HG02938 (cell line): ENCODE data around the gene DLST.

Experiments used
- ATAC-seq: cut with Tn5 transposase; IDR thresholded peaks from one replicate; pipeline ENCODE4 v1.9.1; 2021; ENCODE audit warnings: mild to moderate bottlenecking, moderate library complexity; ENCODE audit not compliant: unreplicated experiment

DLST gene

DNA sequence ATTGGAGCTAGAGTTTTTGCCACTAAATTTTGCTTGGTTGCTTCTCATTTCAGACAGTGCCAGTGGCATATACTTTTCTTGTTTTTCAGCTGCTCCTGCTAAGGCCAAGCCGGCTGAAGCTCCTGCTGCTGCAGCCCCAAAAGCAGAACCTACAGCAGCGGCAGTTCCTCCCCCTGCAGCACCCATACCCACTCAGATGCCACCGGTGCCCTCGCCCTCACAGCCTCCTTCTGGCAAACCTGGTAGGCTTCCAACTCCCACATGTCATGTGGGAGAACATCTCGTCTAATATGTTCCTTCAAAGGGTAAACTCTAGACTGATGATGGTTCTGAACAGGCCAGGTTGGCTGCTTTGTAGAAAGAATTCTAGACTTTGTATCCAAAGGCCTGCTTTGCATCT lies 11.0 kb downstream of the DLST start:
- ATAC-seq: no peak

DNA sequence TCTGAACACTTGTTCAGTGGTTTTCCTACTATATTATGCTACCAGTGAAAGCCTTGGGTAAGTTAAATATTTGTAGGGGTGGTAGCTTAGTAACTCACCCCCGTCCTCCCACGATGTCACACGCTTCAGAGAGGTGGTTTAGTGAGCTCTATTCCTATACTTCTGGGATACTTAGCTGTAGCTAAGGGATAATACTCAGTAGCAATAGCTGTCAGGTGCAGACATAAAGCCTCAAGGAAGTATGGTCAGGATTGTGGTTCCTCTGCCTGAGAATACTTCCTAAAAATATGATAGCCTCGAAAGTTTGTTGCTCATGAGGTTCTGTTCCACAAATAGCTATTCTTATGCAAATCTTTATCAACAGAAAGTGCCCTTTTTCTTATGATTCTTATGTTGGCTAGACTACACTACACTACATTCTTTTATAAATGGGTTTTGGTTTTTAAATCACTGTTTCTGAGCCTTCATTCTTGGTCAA lies 11.9 kb downstream of the DLST start:
- peak; percentile 60 for ATAC-seq

GRCh38 chr14:74896400-74896799 lies 14.7 kb downstream of the DLST start:
- ATAC-seq: no peak

DNA sequence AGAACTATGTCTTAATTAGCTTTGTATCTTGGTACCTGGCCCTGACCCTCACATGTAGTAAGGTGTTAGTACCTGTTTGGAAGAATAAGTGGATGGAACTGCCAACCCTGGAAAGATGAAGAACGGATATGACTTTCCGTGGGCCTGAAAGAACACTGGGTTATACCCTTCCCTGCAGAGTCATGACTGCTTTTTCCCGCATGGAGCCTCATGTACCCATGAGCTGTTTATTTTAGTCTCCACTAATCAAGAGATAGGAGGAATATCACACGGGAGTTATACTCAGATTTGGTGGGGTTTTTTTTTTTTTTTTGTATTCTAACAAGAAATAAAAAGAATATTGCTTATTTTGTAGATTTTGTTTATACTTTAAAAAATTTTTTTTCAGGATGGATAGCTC lies 15.9 kb downstream of the DLST start:
- ATAC-seq: no peak

DNA sequence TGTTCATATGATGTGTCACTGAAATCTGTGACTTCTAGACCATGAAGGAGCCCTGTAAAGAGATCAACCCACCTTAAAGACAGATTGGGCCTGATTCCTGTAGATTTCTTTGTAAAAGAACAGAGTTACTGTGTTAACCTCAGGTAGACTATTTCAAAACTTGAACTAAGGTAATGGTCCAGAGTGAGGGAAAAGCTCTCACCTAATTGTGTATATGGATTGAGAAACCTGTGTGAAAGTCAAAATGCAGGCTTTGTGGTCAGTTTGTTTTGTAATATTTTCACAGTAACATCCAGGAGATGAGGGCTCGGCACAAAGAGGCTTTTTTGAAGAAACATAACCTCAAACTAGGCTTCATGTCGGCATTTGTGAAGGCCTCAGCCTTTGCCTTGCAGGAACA lies 16.4 kb downstream of the DLST start:
- no peak for ATAC-seq

GRCh38 chr14:74898694-74899093 lies 17.0 kb downstream of the DLST start:
- ATAC-seq: no peak

DNA sequence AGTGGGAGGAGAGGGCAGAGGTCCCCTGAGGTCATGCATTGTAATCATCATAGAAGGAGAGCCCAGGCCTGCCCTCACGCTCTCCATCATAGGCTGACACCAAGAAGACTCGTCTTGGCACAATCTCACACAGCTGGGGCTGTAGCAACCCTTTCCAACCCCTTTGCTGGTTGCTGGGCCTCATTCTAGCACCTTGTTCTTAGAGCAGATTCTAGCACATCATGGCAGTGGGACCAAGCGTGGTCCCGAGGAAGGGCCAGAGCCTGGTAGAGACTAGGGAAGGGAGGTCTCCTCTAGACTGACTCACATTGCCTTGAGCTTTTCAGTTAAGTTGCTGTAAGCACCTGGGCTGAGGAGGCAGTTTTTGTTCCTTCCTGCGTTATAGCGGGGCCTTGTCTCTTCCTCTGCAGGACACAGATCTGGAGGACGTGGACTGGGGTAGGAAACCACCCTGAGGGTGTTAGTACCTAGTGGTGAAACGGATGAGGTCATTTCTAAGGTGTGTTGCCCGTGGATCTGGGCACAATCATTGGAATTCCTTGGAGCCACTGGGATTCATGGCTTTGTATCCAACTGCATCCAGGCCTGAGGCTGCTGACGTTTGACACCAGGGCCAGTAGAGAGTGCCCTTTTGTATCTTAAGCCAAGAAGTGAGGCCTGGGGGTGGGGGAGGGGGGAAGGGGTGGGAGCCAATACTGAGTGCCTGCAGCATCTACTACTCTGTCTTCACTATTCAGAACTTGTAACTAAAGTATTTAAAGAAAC lies 21.4 kb downstream of the DLST start:
- ATAC-seq: no peak

DNA sequence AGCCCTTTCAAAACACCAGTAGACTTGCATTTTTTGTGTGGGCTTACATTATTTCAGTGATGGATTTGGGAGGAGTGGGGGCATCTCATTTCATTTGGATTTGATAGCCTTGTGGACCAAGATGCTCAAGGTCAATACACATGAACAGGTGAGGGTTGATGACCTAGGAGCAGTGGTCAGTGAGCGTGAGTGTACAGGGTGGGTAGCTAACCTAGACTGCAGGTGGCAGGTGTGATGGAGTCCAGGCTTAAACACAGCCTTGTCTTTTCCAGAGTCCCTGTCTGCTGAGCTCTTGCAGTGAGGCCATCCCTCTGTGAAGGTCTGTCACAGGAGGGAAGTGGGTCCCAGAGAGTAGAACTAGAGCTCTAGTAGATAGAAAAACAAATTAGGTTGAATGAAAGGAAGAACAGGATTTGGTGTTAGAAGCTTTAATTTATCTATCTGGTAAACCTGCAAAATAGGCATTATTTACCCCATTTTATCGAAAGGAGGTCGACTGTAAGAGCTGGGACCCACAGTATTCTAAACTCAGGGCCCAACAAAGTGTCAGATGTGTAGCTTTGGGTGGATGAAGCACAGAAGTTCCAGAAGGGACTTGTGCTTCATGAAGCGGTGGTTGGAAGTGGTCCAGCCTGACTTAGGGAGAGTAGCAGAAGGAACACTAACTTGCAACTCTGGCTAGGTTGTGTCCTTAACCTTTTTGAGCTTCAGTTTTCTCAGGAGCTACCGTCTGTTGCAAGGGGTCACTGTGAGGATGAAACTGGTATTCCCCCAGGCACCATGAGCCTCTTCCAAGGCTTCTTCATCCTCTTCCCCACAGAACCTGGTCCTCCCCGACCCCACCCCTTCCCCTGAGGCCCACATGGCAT lies 23.2 kb downstream of the DLST start:
- no peak for ATAC-seq

DNA sequence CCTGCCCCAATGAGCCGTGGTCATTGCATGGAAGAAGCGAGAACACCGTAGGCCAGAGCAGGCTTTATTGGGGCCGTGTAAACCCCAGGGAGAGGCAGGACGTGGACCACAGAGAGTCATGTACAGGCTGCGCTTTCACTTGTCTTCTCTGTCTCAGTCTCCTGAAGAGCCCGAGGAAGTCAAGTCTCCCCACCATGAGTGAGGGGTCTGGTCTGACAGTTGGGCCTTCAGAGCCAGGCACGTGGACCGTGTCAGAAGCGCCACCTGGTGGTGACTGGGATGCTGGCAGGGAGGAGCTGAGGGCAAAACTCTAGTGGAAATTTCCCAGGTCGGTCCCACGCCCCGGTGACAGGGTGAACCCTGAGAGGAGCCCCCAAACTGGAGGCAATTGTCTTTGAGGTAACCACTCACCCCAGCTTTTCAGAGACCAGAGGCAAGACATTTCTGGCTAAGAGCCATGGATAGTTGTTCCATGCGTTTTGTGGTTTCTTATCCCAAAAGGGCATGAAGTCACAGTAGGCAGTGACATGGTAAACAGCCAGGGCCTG lies 24.0 kb downstream of the DLST start:
- no peak for ATAC-seq

DNA sequence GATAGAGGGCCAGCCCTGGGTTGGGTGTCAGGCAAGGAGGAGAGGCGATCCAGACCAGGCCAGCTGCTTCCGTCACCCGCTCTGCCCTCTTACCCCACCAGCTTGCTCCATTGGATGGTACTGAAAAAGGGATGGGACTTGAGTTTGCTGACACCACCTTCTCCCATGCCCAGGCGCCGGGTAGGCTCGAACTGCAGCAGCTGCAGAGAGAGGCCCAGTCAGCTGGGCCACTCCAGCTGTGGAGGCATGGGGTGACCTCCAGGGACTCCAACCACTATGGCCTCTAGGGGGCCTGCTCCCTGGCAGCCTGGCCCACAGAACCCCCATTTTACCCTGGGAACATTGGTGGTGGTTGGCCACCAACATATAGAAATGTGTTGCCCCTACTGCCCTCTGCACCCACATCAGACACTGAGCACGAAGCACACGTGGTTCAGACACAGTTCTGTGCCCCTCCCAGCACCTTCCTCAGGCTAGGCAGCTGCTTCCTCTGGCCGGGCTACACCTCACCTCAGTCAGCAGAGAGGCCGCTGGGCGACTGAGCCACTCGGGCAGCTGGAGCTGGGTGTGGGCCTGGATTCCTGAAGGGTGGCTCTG lies 25.3 kb downstream of the DLST start:
- ATAC-seq: no peak

DNA sequence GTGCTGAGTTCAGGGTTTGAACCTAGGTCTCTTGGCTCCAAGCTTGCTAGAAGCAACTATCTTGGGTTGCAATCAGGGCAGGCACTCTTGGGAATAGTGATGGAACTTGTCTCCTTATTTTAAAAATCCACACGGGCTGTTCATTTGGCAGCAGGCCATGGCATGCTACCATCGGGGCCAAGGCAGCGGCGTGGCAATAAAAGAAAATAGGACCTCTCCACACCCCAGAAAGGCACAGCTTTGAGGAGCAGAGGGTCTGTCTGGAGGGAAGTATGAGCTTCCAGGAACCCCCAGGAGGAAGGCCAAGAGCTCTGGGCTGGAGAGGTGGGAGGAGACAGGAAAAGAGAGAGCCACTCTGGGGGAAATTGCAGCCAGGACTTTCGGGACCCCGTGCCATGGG lies 26.0 kb downstream of the DLST start:
- ATAC-seq: no peak

GRCh38 chr14:74908861-74909341 lies 27.2 kb downstream of the DLST start:
- ATAC-seq: no peak

DNA sequence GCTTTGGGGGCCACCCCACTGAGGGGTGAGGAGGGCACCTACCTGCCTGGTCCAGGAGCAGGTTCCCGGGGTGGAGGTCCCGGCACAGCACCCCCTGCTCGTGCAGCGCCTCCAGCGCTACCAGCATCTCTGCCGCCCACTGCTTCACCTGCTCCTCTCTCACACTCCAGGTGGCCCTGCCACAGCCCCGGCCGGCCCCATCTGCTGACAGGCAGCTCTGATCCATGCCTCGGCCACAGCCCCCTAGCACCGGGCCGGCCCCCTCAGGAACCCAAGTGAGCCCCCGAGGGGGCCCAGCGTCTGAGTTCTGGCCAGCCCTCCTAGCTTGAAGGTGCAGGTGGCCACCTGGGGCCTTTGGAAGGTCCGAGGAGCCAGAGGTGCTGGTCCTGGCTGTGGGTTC lies 27.8 kb downstream of the DLST start:
- no peak for ATAC-seq

DNA sequence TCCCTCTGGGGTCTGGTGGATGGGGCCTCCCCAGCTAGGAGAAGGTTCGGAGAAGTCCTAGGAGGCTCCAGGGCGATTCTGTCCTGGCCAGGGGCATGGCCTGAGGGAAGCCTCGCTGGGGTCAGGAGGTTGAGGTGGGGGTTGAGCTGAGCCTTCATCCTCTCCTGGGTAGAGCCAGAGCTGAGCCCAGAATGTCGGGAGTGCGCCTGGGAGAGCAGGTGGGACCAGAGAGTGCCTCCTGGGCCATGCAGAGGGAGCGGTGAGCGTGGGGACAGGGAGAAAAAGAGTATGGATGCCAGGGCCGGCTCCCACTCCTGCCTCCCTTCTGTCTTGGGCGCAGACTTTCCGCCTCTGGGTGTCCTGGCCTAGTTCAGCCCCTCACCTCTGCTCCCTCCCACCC lies 28.2 kb downstream of the DLST start:
- no peak for ATAC-seq

DNA sequence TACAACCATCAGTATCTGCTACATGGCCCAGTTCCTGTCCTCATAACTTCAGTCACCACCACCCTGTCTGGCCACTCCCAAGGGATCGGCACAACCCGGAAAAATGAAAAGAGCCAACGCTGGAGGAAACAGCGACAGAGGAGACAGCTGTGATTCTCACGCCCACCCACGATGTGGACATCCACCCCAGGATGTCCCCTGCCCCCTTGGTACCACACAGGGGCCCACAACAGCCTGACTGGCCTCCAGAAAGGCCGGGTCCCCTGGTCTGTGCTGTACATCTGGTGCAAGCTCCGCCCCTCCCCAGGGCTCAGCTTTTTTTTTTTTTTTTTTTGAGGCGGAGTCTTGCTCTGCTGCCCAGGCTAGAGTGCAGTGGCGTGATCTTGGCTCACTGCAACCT lies 28.8 kb downstream of the DLST start:
- ATAC-seq: no peak

DNA sequence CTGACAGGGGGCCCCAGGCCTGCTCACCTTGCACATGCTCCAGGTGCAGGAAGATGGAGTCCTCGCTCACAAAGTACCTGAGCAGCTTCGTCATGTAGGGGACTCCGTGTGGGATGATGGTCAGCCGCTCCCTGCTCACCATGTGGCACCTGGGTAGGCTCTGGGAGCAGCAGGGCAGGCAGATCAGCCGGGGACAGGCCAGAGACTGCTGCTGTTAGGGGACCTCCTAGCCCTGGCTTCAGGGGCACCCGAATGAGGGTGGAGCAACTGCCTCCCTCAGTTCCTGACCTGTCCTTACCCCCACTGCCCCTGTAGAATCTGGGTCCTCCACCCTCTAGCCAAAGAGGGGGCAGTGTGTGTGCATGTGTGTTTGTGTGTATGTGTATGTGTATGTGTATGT lies 29.5 kb downstream of the DLST start:
- ATAC-seq: no peak

DNA sequence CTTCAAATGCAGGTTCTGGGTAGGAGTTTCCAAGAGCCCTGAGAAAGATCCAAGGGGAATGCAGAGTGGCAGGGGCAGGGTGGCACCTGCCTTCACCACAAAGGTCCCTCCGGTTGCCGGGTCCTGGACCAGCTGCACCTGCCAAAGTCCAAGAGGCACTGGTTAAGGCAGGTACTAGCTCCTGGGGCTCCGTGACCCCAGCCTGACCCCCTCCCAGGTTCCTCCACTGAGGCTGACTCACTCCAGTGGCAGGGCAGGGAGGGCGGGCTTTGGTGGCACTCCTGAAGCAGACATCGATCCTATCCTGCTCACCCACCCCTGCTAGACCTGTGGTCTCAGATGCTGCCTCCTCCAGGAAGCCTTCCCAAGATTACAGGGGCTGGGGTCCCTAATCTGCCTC lies 30.0 kb downstream of the DLST start:
- no peak for ATAC-seq

DNA sequence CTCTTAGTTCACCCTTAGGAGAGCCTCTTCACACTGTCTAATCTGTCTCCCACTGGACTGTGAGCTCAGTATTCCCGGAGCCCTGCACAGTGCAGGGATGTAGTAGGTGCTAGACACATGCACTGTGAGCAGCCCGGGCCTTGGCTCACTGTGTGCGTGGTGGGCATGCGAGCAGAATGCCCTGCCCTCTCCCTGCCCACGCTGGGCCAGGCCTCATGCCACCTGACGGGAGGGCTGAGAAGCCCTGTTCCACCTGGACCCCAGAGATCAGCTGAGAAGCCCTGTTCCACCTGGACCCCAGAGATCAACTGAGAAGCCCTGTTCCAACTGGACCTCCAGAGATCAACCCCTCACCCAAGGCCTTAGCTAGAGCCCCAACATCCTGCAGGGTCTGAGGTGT lies 30.4 kb downstream of the DLST start:
- ATAC-seq: no peak

DNA sequence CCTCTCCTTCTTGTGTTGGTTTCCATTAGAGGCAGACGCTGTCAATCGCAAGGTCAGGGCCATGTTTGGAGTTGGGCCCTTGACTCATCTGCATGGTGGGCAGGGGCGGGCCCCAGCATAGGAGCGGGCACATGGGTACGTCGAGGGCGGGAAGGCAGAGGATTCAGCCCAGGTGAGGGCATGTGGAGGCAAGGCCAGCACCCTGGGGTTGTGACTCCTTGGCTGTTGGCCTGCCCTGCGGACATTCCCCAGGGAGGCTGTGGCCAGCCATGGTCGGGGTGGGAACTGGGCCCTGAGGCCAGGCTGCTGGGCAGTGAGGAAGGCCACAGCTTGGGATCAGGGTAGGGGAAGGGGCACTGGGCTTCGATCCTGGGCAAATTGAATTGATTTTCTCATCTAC lies 31.1 kb downstream of the DLST start:
- ATAC-seq: no peak

DNA sequence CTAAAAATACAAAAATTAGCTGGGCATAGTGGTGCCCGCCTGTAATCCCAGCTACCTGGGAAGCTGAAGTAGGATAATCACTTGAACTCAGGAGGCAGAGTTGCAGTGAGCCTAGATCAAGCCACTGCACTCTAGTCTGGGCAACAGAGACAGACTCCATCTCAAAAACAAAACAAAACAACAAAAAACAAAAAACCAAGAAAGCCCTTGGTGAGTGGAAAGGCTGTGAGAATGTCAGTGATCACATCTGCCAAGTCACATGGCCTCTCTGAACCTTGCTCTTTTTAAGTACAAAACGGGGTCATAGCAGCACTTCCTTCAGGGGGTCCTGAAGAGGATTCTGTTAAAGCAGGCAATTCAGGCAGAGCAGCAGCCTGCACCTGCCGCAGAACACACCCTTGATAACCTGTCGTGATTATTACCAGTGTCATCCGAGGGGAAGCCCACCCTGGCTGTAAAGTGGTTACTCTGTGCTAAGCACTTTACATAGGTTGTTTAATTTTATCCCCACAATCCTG lies 31.7 kb downstream of the DLST start:
- no peak for ATAC-seq

DNA sequence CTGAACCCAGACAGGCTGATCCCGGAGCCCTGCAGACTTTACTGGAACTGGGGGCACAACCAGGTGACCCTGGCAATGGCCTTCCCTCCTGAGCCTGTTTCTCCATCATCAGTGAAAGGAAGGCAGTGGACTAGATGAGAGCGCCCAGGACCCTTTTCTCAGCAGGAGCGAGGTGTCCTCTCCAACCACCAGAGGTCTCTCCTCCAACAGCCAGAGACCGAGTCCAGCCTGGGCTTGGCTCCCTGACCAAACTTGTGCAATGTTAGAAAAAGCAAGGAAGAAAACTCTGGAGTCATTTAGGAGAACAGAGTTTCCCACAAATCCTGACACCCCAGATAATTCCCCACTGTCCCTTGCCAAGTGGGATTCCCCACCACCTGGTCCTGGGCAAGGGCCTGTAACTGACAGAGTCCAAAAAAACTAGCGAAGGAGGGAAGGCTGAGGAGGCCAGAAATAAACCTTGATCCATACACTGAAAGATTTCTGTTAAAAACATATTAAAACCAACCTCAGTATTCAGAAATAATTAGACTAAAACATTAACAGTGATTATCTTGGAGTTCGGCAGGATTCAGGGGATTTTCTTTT lies 32.4 kb downstream of the DLST start:
- ATAC-seq: no peak
